ENCODE results near the gene CST5. TPM values are rescaled to one million over a fixed set of nuclear protein-coding genes. Genes with fewer than 3 reads are reported as not detected.

The CST5 gene, protein sequence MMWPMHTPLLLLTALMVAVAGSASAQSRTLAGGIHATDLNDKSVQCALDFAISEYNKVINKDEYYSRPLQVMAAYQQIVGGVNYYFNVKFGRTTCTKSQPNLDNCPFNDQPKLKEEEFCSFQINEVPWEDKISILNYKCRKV
- 1 to 10 TPM in 2 of 6 donors, under 1 TPM in 1, not detected in 3; 0.81 to 1.7 (median 1.1) TPM for total RNA-seq

- Histone ChIP-seq H3K9me3 (no peaks in the 10 kb centered on the region), H3K27ac (peak within 1 kb of the TSS in 3 of 4 donors; percentile 10 to 63 (median 60)), H3K36me3 (no peaks in the 10 kb centered on the region), H3K4me3 (no peak within 1 kb of the TSS), H3K4me1 (peaks cover 3 to 21% (median 9%) of the 10 kb centered on the region in 4 donors), H3K27me3 (no peaks in the 10 kb centered on the region)
- DNase-seq: peak in 1 of 2 donors; percentile 44
- no peak for ATAC-seq (ENCODE audit: low FRiP score in 2 of 2)
- 81 to 84% methylated on average over 5 to 7 of the region's 7 CpGs for WGBS, 2 donors
- TF ChIP-seq POLR2A (IDR thresholded peaks at IDR 0.05) (no peak), CTCF (IDR thresholded peaks at IDR 0.05) (no peak), POLR2AphosphoS5 (IDR thresholded peaks at IDR 0.05) (no peak), EP300 (IDR thresholded peaks at IDR 0.05) (no peak)
Measured at GRCh38 chr20:23879328-23879798, at the start of gene CST5. Gene CST5, minus strand, starts transcription at chr20:23879748. Its CDS starts 72 bp downstream, at chr20:23879676.

- Histone ChIP-seq H3K27ac (no peak overlapping the region), H3K36me3 (no peaks in the 10 kb centered on the region), H3K4me3 (no peak overlapping the region), H3K27me3 (no peaks in the 10 kb centered on the region), H3K9me3 (no peaks in the 10 kb centered on the region), H3K4me1 (no peaks in the 10 kb centered on the region)
- peak in 1 of 2 donors; percentile 32 for DNase-seq
- WGBS, 2 donors: 67 to 71% methylated on average over 1 to 7 of the region's 10 CpGs
- no peak for ATAC-seq (ENCODE audit: low FRiP score in 2 of 2)
- TF ChIP-seq CTCF (IDR thresholded peaks at IDR 0.05) (no peak), POLR2AphosphoS5 (IDR thresholded peaks at IDR 0.05) (no peak), EP300 (IDR thresholded peaks at IDR 0.05) (no peak), POLR2A (IDR thresholded peaks at IDR 0.05) (no peak)
Measured at GRCh38 chr20:23928788-23929187, 49.2 kb upstream of the CST5 start.

DNA sequence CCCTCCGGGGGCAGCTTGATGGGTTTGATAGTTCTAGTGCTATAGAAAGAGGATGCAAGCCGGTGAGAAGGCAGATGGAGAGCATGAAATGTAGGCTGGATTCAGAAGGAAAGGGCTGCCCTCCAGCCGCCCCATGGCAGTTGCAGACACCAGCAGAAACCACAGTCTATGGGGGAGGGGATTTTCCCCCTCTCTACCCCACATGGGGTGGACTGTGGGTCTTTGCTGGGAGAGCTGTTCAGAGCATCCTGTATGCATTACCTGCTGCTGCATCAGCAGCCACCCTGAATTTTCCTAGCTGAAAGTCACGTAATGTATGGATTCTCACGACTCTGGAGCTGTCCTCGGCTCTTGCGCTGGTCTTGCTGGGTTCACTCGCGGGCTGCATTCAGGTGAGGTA, 48.8 kb upstream of the CST5 start:
- Histone ChIP-seq H3K36me3 (no peaks in the 10 kb centered on the region), H3K27me3 (no peaks in the 10 kb centered on the region), H3K27ac (no peak overlapping the region), H3K4me3 (no peak overlapping the region), H3K9me3 (no peaks in the 10 kb centered on the region), H3K4me1 (no peaks in the 10 kb centered on the region)
- 88 to 91% methylated on average over 3 to 9 of the region's 9 CpGs for WGBS, 2 donors
- DNase-seq (no peak), ATAC-seq (ENCODE audit: low FRiP score in 2 of 2) (no peak)
- TF ChIP-seq EP300 (IDR thresholded peaks at IDR 0.05): no peak
- no peak for TF ChIP-seq CTCF (IDR thresholded peaks at IDR 0.05)
- TF ChIP-seq POLR2AphosphoS5 (IDR thresholded peaks at IDR 0.05): no peak
- no peak for TF ChIP-seq POLR2A (IDR thresholded peaks at IDR 0.05)

GRCh38 chr20:23926944-23927872, 47.7 kb upstream of the CST5 start:
- Histone ChIP-seq H3K27ac (no peak overlapping the region), H3K4me3 (no peak overlapping the region), H3K36me3 (no peaks in the 10 kb centered on the region), H3K9me3 (no peaks in the 10 kb centered on the region), H3K27me3 (no peaks in the 10 kb centered on the region), H3K4me1 (no peaks in the 10 kb centered on the region)
- WGBS, 2 donors: 41 to 43% methylated on average over 3 of the region's 3 CpGs
- no peak for TF ChIP-seq CTCF (IDR thresholded peaks at IDR 0.05)
- TF ChIP-seq POLR2A (IDR thresholded peaks at IDR 0.05): no peak
- no peak for TF ChIP-seq POLR2AphosphoS5 (IDR thresholded peaks at IDR 0.05)
- TF ChIP-seq EP300 (IDR thresholded peaks at IDR 0.05): no peak
- ATAC-seq (ENCODE audit: low FRiP score in 2 of 2) (no peak), DNase-seq (no peak)
